ENCODE measurements around the gene MBOAT1. TPM values are rescaled to one million over a fixed set of nuclear protein-coding genes. Genes with fewer than 3 reads are reported as not detected.
"Not testable (repeated sequence)": the region's sequence is repeated elsewhere in the genome, so short reads cannot be mapped to it uniquely, and the experiment has no call there.

The MBOAT1 gene
- total and polyA plus RNA-seq, 5 experiments from 2014 or later = 0.14 to 3.5 (median 0.60) TPM

GRCh38 chr6:20153194-20153593 is 59.1 kb downstream of the MBOAT1 start:
- no peaks in the 10 kb centered on the region for H3K9me3 Mint-ChIP-seq
- no peak overlapping the region for H3K4me3 Mint-ChIP-seq
- no peaks in the 10 kb centered on the region for H3K4me1 Mint-ChIP-seq
- DNase-seq (no peak), ATAC-seq (no peak)
- no peak overlapping the region for H3K27ac Mint-ChIP-seq
- peaks cover 0 to 10% (median 0%) of the 10 kb centered on the region in 3 donors for H3K36me3 Mint-ChIP-seq
- POLR2A ChIA-PET = no interaction called here
- H3K27me3 Mint-ChIP-seq = no peaks in the 10 kb centered on the region

- Mint-ChIP-seq H3K36me3 (peaks cover 0 to 22% (median 0%) of the 10 kb centered on the region in 3 donors), H3K4me3 (no peak overlapping the region), H3K9me3 (peaks cover 0 to 2% (median 0%) of the 10 kb centered on the region in 9 donors), H3K27ac (no peak overlapping the region), H3K27me3 (no peaks in the 10 kb centered on the region), H3K4me1 (no peaks in the 10 kb centered on the region)
- DNase-seq (no peak), ATAC-seq (no peak)
- POLR2A ChIA-PET = no interaction called here
Measured at GRCh38 chr6:20148433-20148832, 63.8 kb downstream of the MBOAT1 start.

- Mint-ChIP-seq H3K4me3 (no peak overlapping the region), H3K27ac (no peak overlapping the region), H3K36me3 (peaks cover 0 to 22% (median 0%) of the 10 kb centered on the region in 3 donors), H3K9me3 (peaks cover 0 to 2% (median 0%) of the 10 kb centered on the region in 9 donors), H3K27me3 (no peaks in the 10 kb centered on the region), H3K4me1 (no peaks in the 10 kb centered on the region)
- no peak for ATAC-seq
- POLR2A ChIA-PET = no interaction called here
- no peak for DNase-seq
Measured at GRCh38 chr6:20147469-20147868, 64.8 kb downstream of the MBOAT1 start.

- H3K9me3 Mint-ChIP-seq = not testable (repeated sequence)
Measured at GRCh38 chr6:20146831-20147230, 65.4 kb downstream of the MBOAT1 start.

GRCh38 chr6:20146291-20146690 is 66.0 kb downstream of the MBOAT1 start:
- H3K4me1 Mint-ChIP-seq = no peaks in the 10 kb centered on the region
- ATAC-seq = no peak
- H3K36me3 Mint-ChIP-seq = peaks cover 0 to 17% (median 0%) of the 10 kb centered on the region in 3 donors
- POLR2A ChIA-PET = no interaction called here
- no peak overlapping the region for H3K4me3 Mint-ChIP-seq
- no peaks in the 10 kb centered on the region for H3K27me3 Mint-ChIP-seq
- DNase-seq = no peak
- H3K9me3 Mint-ChIP-seq = peaks cover 0 to 2% (median 0%) of the 10 kb centered on the region in 9 donors
- H3K27ac Mint-ChIP-seq = no peak overlapping the region

More at GRCh38 chr6:20146831-20147230, 65.4 kb downstream of the MBOAT1 start:
- H3K36me3 Mint-ChIP-seq = peaks cover 0 to 22% (median 0%) of the 10 kb centered on the region in 3 donors
- H3K27me3 Mint-ChIP-seq, DNase-seq, ATAC-seq, POLR2A ChIA-PET, H3K4me3 Mint-ChIP-seq, H3K4me1 Mint-ChIP-seq, H3K27ac Mint-ChIP-seq: not testable (repeated sequence)

- Mint-ChIP-seq H3K27me3 (no peaks in the 10 kb centered on the region), H3K27ac (no peak overlapping the region), H3K4me3 (no peak overlapping the region), H3K4me1 (no peaks in the 10 kb centered on the region), H3K36me3 (peaks cover 0 to 19% (median 0%) of the 10 kb centered on the region in 3 donors), H3K9me3 (peaks cover 0 to 2% (median 0%) of the 10 kb centered on the region in 9 donors)
- ATAC-seq = no peak
- POLR2A ChIA-PET = no interaction called here
- no peak for DNase-seq
Measured at GRCh38 chr6:20142866-20143265, 69.4 kb downstream of the MBOAT1 start.

GRCh38 chr6:20141931-20142330 is 70.3 kb downstream of the MBOAT1 start:
- Mint-ChIP-seq H3K27me3 (no peaks in the 10 kb centered on the region), H3K27ac (no peak overlapping the region), H3K4me3 (no peak overlapping the region), H3K36me3 (peaks cover 0 to 14% (median 0%) of the 10 kb centered on the region in 3 donors), H3K4me1 (no peaks in the 10 kb centered on the region), H3K9me3 (peaks cover 0 to 2% (median 0%) of the 10 kb centered on the region in 9 donors)
- DNase-seq (no peak), ATAC-seq (no peak)
- POLR2A ChIA-PET = no interaction called here

- H3K9me3 Mint-ChIP-seq, DNase-seq, H3K27ac Mint-ChIP-seq, ATAC-seq, H3K36me3 Mint-ChIP-seq, POLR2A ChIA-PET, H3K4me3 Mint-ChIP-seq, H3K4me1 Mint-ChIP-seq, H3K27me3 Mint-ChIP-seq: not testable (repeated sequence)
Measured at GRCh38 chr6:20139127-20139963, 72.9 kb downstream of the MBOAT1 start.

GRCh38 chr6:20137837-20138236 is 74.4 kb downstream of the MBOAT1 start:
- H3K27me3 Mint-ChIP-seq = no peaks in the 10 kb centered on the region
- no peak overlapping the region for H3K4me3 Mint-ChIP-seq
- no peak for DNase-seq
- no peak overlapping the region for H3K27ac Mint-ChIP-seq
- no peaks in the 10 kb centered on the region for H3K4me1 Mint-ChIP-seq
- H3K9me3 Mint-ChIP-seq = no peaks in the 10 kb centered on the region
- H3K36me3 Mint-ChIP-seq = peaks cover 0 to 8% (median 0%) of the 10 kb centered on the region in 3 donors
- POLR2A ChIA-PET = no interaction called here
- no peak for ATAC-seq

- H3K36me3 Mint-ChIP-seq = peaks cover 0 to 8% (median 0%) of the 10 kb centered on the region in 3 donors
- ATAC-seq = no peak
Measured at GRCh38 chr6:20137240-20137639, 75.0 kb downstream of the MBOAT1 start.

GRCh38 chr6:20135677-20136268 is 76.5 kb downstream of the MBOAT1 start:
- POLR2A ChIA-PET = no interaction called here
- no peak overlapping the region for H3K4me3 Mint-ChIP-seq

More at GRCh38 chr6:20137240-20137639, 75.0 kb downstream of the MBOAT1 start:
- Mint-ChIP-seq H3K9me3 (no peaks in the 10 kb centered on the region), H3K4me1 (no peaks in the 10 kb centered on the region), H3K27ac (no peak overlapping the region), H3K27me3 (no peaks in the 10 kb centered on the region), H3K4me3 (no peak overlapping the region)
- no peak for DNase-seq
- POLR2A ChIA-PET = no interaction called here

GRCh38 chr6:20134613-20135012 is 77.7 kb downstream of the MBOAT1 start:
- Mint-ChIP-seq H3K4me1 (no peaks in the 10 kb centered on the region), H3K9me3 (peaks cover 0 to 2% (median 0%) of the 10 kb centered on the region in 9 donors), H3K36me3 (peaks cover 0 to 3% (median 0%) of the 10 kb centered on the region in 3 donors), H3K27ac (peak overlapping the region in 1 of 10 donors; percentile 1), H3K27me3 (no peaks in the 10 kb centered on the region), H3K4me3 (no peak overlapping the region)
- ATAC-seq (no peak), DNase-seq (no peak)
- POLR2A ChIA-PET = no interaction called here

More at GRCh38 chr6:20135677-20136268, 76.5 kb downstream of the MBOAT1 start:
- no peak for DNase-seq
- ATAC-seq = no peak
- Mint-ChIP-seq H3K27ac (no peak overlapping the region), H3K4me1 (no peaks in the 10 kb centered on the region), H3K36me3 (peaks cover 0 to 6% (median 0%) of the 10 kb centered on the region in 3 donors), H3K9me3 (no peaks in the 10 kb centered on the region), H3K27me3 (no peaks in the 10 kb centered on the region)

- peaks cover 0 to 4% (median 3%) of the 10 kb centered on the region in 4 donors for H3K4me1 Mint-ChIP-seq
- DNase-seq = no peak
- POLR2A ChIA-PET = no interaction called here
- H3K9me3 Mint-ChIP-seq = peaks cover 0 to 2% (median 0%) of the 10 kb centered on the region in 9 donors
- peaks cover 0 to 4% (median 0%) of the 10 kb centered on the region in 5 donors for H3K27me3 Mint-ChIP-seq
- H3K4me3 Mint-ChIP-seq = no peak overlapping the region
- H3K27ac Mint-ChIP-seq = no peak overlapping the region
- no peak for ATAC-seq
- no peaks in the 10 kb centered on the region for H3K36me3 Mint-ChIP-seq
Measured at GRCh38 chr6:20129290-20130088, 82.8 kb downstream of the MBOAT1 start.
